Posterior cingulate gyrus (tissue), 11 donors: Measurements from ENCODE around the gene LAMB2.
A peak's percentile ranks its signal among the peaks of the same experiment; 100 is the strongest.

Source experiments
- DNase-seq, 10 donors: peaks; one replicate each; pipeline versions ENCODE4 v3.0.0 to v3.0.0-alpha.2; 2020 to 2021; ENCODE audit warnings: mixed read lengths in 3 of 10
- intact Hi-C: fragments of 100-400 bp; cut with DNase I; formaldehyde crosslinking; loops from one replicate; pipeline ENCODE4 v1.15.1; 2023

The LAMB2 gene

DNA sequence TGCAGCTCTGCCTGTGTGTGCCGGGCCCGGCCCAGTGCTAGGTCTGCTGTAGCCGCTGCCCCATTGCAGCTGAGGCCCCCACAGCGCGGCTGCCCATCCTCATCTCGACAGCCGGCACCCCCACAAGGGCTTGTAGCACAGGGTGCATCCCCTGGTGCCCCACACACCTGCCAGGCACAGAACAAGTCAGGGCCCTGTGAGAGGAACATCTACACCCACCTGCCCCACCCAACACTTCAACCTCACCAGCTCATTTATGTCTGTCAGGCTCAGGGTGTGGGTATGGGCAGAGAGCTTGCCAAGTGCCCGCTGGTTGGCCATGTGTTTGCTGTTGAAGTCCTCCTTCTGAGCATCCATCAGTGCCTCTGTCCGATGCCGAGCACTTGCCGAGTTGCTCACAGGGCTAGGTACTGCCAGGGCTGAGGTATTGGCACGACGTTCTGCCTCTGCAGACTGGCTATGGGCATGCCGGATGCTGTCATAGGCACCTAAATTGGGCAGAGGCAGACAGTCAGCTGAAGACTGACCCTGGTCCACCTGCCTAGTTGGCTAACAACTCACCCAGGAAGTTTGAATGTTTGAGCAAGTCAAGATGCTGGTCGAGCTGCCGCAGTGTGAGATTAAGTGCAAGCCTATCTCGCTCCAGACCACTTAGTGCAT, 9.8 kb downstream of the LAMB2 start:
- intact Hi-C loops, result loop anchor here (10.0 kb wide), 1 partner anchor 302 kb away; the partner anchor contains the start of genes AMT and NICN1
- DNase-seq, result no peak

DNA sequence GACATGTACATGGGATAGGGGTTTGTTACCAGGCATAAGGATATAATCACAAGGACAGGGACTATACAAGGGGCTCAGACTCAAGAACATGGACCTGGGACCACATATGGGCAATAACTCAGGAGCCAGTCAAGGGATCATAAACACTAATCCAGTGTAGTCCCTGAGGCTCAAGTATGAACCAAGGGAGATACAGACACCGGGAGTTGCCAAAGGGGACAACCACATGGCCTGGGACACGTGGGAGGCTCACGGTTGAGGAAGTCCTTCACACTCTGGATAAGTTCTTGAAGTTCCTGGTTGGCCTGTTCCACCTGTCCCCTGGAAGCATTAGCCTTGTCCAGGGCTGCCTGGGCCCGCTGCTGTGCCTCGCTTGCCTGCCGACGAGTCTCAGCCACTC, 10.4 kb downstream of the LAMB2 start:
- no peak for DNase-seq
- intact Hi-C loops, result loop anchor here (10.0 kb wide), 1 partner anchor 302 kb away; the partner anchor contains the start of genes AMT and NICN1

DNA sequence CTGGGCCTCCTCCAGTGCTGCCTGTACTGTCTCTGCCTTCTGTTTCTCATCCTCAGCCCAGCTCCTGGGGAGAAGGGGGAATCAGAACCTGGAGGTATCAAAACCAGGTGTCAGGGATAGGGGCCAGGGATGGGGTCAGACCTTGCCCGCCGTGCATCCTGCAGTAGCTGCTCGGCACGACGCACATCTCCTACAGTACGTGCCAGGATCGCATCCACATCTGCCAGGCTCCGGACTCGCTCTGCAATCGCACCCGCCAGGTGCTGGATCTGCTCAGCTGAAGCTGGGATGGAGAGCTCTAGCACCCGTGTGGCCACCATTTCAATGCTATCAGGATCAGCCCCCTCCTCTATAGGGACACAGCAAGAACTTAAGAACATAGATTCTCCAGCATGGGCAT, 10.8 kb downstream of the LAMB2 start:
- DNase-seq, result peak in 1 of 10 donors; percentile 62
- intact Hi-C loops, result loop anchor here (10.0 kb wide), 1 partner anchor 303 kb away; the partner anchor contains the start of genes AMT and NICN1

DNA sequence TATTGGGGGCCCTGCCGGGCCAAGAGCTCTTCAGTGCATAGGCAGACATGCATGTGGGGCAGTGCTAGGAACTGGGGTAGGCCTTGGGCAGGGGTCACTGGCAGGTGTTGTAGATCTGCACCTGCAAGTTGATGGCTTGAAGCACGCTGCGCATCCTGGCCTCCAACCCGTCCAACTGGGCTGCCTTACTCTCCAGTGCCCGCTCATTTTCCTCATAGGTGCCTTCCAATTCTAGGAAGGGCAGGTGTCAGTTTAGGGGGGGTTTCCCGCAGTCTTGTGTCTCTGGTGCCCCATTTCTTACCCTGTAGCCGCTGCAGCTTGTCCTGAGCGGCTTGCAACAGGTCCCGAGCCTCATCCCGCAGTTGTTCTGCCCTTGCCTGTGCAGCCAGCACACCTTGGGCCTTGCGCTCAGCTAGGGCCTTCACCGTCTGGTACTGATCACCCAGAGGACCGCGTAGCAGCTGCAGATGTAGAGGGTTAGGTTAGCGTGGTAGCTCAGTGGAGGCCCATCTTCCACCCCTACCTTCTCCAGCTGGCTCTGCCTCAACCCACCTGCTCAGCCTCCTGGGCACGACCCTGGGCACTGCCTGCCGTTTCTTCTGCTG, 11.6 kb downstream of the LAMB2 start:
- DNase-seq, result no peak
- intact Hi-C loops, result loop anchor here (10.0 kb wide), 1 partner anchor 304 kb away; the partner anchor contains the start of genes AMT and NICN1

DNA sequence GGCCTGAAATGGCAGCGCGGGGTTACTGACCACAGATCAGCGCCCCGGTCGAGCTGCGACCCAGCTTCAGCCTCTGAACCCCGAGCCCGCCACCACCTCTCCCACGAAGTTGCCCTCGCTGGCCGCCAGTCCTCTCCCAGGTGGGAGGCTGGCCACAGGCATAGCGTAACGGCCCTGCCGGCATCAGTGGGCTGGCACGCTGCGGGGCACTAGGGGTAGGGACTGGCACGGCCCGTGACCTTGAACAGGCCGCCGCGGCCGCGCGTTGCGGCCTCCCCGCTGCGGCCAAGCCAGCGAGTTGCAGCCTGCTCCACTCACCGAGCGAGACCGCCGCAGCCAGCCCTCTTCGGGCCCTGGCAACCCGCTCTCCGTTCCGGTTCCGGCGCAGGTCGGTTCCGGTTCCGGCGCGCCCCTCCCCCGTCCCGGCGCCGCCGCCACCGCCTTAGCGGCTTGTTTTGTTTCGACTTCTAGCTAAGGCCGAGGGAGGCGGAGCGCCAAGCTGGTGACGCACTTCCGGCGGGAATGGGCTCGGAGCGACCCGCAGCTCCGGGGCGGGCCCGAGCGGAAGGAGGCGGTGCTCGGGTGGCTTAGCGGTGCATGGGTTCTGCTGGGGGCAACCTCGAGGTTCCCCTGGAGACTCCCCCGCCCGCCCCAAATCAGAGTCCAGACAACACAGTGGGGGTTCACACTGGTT, 12.3 kb downstream of the LAMB2 start, which contains the start of gene USP19:
TSS of gene USP19 (minus strand) at position 386 of the 694 bp plus-strand sequence. CDS start 1,678 bp downstream, outside the sequence.
- intact Hi-C loops, result loop anchor here (10.0 kb wide), 1 partner anchor 304 kb away; the partner anchor contains the start of genes AMT and NICN1
- peak; percentile 91 to 99 (median 95) for DNase-seq

DNA sequence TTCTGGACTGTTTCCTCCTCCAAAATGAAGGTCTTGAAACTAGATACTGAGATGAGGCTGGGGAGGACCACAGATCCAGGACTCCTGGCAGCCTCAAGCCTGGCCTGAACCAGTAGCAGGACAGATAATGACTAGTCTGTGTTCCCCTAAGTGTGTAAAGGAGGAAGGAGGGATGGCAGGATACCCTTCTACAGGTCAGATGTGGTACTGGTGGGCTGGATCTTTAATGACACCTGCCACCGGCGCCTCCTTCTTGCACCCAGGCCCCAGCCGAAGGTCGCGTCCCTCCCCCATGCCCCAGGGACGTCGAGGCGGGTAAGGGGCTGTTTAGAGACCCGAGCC, 12.8 kb downstream of the LAMB2 start:
- intact Hi-C loops, result loop anchor here (10.0 kb wide), 1 partner anchor 305 kb away; the partner anchor contains the start of genes AMT and NICN1
- DNase-seq, result peak in 1 of 10 donors; percentile 68

DNA sequence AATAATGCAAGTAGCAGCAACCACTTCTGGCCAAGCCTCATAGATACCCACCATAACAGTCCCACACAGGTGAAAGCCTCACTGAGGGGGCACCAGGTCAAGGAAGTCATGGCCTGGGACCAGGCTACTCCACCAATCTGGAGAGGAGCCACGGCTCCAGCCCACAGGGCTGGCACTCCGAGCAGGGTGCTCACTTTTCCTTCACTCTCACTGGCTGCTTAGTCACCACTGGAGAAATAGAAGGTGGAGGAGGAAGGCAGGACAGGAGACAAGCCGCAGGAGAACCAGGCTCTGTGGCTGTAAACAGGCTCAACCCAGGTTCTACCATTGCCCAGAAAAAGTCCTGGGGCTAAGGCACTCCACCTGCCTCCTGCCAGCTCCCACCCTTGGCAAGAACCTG, 13.4 kb downstream of the LAMB2 start:
- DNase-seq, result peak in 1 of 10 donors; percentile 60
- intact Hi-C loops, result no loop called here

DNA sequence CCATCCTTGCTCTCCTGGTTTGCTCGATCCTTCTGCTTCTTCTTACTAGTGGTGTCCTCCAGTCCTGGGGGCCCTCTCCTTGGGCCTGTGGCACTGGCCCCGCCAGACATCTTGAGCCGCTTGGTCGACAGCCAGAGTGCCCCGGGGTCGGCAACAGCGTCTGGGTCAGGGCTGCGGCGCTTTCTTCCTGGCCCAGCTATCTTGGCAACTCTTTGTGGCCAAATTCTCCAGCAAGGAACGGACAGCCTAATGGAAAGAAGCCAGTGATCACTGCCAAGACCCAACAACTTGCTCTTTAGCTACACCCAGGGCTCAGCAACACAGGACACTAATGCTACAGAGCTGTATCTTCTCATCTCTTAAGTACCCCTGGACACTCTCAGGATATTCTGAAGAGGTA, 13.8 kb downstream of the LAMB2 start:
- intact Hi-C loops, result no loop called here
- peak in 1 of 10 donors; percentile 67 for DNase-seq

DNA sequence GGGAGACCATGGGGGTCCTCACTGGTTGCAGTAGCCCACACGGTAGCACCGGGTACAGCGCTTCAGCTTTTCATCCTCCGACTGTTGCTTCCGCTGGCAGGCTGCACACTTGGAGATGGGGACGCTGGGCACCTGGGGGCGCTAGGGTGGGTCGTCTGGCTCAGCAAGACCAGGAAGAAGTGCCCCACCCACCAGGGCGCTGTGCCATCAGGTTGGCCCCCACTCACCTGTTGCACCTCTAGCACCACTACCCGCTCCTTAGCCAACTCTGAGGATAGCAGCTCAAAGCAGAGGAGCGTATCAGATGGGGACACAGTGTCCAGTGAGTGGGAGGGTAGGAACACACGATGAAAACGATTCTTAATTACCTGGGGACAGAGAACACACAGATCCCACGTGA, 20.6 kb downstream of the LAMB2 start:
- DNase-seq, result no peak
- intact Hi-C loops, result no loop called here

DNA sequence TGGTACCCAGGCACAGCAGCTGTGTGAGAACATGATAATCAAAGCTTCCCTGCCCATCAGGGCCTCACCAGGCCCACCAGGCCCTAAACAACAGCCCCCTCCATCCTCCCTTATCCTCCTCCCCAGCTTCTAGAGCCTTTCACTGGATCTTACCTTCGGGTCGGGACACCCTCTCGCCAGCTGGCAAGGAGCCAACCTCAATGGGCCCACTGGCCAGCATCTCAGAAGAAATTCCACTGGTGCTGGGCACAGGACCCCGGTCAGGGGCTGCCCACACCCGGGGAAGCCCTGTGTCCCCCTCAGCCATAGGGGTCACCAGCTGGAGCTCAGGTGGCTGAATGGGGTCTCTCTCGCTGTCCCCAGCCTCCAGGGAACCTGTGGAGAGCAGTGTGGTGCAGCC, 21.5 kb downstream of the LAMB2 start:
- intact Hi-C loops, result no loop called here
- no peak for DNase-seq

DNA sequence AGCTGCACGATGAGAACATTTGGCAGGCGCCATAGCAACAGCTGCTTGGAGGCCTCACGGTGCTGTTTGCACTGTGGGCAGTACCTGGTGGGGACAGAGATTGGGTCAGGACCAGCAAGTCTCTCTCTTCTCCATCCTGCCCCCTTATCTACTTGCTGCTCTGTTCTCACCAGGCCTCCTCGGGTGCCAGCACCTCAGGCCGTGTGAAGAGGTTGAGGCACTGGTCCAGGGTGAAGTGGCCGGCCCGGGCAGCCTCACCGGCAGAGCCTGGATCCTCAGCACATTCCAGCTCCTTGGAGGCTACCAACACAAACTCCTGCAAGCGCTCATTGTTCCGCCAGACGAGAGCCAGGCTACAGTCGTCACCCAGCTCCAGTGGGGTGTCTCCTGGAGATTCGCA, 22.1 kb downstream of the LAMB2 start:
- intact Hi-C loops, result no loop called here
- no peak for DNase-seq

DNA sequence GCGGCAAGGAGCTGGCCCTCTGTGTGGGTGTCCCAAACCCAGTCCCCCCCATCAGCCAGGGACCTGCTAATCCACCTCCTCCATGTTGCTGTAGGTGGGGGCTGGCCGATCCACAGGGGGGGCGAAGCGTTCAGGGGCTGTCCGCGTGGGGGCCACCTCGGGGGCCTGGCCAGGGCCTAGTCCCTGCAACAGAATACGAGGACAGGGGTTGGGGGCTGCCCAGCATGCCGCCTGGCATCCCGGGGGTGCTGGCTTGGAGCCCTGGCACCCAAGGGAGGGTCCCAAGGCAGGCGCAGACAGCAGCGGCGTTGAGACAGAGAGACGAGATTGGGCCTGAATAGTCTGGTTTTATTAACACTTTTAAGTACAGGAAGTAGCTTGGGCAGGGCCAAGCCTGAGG, 24.5 kb downstream of the LAMB2 start:
- DNase-seq, result no peak
- intact Hi-C loops, result no loop called here

DNA sequence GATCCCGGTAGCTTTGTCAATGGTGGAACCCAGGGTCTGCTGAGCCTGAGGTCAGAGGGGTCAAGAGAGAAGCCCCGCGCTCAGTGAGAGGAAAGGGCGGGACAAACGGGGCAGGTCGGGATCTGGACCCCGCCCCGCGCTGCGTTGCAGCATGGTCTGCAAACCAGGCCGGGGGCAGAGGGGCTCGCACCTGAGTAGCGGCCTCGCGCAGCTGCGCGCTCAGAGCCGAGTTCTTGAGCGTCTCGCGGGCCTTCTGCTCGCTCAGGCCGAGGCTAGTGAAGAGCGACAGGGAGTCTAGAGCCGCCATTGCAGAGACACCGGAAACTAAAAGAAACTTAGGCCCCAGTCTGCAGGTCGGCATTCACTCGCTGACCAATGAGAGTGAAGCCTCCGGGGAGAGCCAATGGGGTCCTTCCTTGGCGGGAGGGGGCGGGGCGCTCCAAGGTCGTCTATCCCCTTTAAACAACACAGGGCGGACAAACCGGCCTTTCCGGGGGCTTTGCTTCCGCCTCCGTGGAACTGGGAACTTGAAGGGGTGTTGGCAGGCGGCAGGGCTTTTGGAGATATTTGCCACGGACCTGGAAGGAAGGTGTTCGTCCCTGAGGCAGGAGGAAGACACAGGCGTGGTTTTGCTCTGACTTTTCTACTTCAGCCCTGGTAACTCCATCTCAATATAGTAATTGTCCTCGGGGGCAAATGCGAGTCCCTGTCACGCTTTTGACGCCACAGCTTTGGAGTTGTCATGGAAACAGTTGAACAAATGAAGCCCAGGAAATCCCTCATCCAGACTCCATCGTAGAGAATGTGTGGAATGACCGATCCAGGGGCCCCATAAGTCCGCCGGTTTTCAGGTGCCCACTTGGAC, 28.2 kb downstream of the LAMB2 start, which contains the start of gene QARS1:
TSS of gene QARS1 (minus strand) at position 331 of the 865 bp plus-strand sequence. CDS start at position 307, 24 bp downstream.
- intact Hi-C loops, result no loop called here
- peak; percentile 87 to 99 (median 96) for DNase-seq

DNA sequence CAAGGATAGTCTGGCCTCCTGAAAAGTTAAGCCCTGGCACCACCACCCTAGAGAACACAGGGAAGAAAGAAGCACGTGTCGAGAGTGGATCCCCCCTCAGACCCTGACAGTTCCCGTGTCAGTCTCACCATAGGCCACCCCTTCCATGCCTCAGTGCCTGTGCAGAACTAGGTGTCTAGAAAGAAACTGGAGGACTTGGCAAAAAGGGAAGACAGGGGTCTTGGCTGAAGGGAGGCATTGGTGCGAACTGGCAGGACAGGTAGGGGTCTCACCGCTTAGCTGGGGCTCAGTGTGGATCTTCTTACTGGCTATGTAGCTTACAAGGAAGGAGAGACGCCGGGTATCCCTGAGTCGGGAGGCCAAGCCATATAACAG, 28.8 kb downstream of the LAMB2 start:
- DNase-seq, result peak in 1 of 10 donors; percentile 16

DNA sequence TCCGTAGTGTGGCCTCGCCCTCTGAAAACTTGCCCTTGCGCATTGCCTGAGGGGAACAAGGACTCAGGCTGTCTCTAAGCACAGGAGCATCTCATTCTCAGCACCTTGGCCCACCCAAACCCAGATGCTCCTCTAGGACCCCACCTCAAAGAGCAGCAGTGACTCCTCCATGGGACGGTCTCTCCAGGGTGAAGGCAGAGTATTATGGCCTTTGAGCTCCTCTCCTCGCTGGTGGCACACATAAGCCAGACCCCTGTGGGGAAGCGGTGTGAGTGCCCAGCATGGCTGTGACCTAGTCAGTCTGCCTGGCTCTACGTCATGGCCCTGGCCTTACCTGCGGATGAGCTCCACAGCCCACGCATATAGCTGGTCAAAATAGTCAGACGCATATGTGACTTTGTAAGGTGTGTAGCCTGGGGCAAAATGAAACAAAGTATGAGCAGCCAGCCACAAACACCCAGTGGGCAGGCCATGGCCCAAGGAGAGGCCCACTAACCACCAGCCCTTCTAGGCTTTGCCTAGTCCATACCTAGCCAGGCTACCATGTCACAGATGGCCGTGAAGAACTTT, 32.7 kb downstream of the LAMB2 start:
- intact Hi-C loops, result no loop called here
- DNase-seq, result peak in 3 of 10 donors; percentile 15 to 59 (median 24)

More for the DNA sequence above, 28.8 kb downstream of the LAMB2 start:
- intact Hi-C loops, result no loop called here

DNA sequence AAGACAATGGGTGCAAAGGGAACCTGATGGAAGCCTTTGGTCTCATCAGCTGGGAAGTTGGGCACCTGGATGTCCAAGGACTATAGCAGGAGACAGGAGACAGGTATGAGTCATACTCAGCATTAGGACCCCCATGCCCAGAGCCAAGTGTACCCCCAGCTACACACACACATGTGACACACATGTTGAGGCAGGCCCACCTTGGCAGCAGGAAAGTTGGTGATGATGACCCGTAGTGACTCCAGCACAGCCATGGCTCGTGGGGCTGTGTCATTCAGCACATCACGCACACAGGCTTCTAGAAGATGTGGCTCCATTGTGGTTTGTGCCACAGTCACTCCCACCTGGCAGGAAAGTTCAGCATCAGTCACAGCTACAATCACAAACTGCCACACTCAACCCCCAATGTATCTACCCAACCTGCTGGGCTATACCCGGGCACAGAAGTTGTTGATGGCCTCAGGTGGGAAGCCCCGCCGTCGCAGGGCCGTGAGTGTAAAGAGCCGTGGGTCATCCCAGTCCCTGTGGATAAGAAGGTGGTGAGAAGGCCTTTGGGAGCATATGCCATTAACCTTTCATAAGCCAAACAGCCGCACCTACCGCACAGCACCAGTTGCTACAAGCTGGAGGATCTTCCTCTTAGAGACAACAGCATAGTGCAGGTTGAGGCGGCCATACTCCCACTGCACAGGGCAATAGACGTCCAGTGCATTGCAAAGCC, 33.8 kb downstream of the LAMB2 start:
- intact Hi-C loops, result loop anchor here (10.0 kb wide), 1 partner anchor 74 kb away; the partner anchor contains the start of genes IMPDH2 and NDUFAF3
- DNase-seq, result peak in 3 of 10 donors; percentile 18 to 53 (median 29)

DNA sequence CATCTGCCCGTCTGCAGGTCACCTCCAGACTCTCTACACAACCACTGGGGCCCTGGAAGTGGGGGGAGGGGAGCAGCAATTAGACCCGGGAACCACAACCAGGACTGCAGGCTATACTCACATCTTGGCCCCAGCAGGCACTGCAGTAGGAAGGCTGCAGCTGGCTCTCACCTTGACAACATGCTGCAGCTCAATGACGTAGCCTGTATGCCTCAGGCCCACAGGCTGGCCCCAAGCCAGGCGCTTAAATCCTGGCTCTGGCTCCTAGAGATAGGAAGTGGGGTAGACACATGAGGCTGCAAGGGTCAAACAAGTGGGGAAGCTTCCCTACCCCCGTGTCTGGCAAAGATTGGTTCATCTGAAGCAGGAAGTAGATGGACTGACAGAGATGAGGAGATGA, 34.4 kb downstream of the LAMB2 start:
- DNase-seq, result peak in 3 of 10 donors; percentile 56 to 68 (median 61)
- intact Hi-C loops, result loop anchor here (10.0 kb wide), 1 partner anchor 74 kb away; the partner anchor contains the start of genes IMPDH2 and NDUFAF3

DNA sequence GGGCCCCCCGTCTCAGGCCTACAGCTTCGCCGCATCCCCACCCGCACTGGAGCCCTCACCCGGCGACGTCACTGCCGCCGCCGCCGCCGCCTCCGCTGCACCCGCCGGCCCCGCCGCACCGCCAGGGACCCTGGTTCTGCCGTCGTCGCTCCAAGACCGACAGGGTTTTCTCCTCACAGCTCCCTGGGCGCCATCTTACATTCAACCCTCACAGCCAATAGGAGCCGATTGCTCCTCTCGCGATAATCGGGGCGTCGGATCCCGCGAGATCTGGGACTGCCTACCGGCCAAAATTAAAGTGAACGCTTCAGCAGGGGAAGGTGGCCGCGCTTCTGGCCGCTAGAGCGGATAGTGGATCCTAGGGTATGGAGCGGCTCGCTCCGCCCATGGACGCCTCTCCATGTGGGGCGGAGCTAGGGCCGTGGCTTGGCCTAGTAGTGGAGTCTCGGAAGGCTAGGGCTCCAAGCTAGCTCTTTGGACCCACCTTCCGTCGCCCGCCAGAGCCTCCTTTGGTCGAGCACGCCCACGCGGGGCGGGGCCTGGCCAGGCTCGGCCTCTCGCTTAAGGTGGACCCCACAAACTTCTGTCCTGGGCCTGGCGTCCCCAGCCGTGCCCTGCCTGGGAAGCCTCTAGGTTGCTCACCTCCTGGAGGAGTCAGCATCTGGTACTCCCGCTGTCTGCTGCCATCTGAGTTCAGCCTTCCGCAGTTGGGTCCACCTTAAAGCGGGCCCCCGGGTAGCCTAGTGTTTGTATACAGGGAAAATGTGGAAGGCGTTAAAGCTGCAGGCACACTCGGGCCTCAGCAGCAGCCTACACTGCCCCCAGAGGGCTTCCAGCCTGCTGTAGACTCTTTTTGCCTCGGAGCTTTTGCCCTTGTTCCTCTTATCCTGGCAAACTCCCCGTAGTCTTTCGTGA, 38.7 kb downstream of the LAMB2 start, which contains the start of gene QRICH1:
TSS of gene QRICH1 (minus strand) at position 219 of the 915 bp plus-strand sequence. CDS start 17,054 bp downstream, outside the sequence.
- intact Hi-C loops, result loop anchor here (2.0 to 10.0 kb wide), 2 partner anchors 39 to 69 kb away; partner anchors contain the start of genes IMPDH2, LAMB2 and NDUFAF3
- DNase-seq, result peak; percentile 92 to 99 (median 96)
